A673 (cell line): Measurements from ENCODE around the gene ARHGEF19. TPM values are rescaled to one million over a fixed set of nuclear protein-coding genes. Genes with fewer than 3 reads are reported as not detected.

ENCODE experiments used
- BruUV-seq: library from RNA; stranded (reverse); fragments of 400-500 nt; replicated peaks from 2 replicates; lab custom pipeline; 2021; lab: Mats Ljungman, UMichigan
- CTCF ChIA-PET: fragments of 300-600 bp; sonication (Branson Sonifier 250); formaldehyde crosslinking; loops from one replicate; lab custom pipeline; 2022; ENCODE audit warnings: antibody characterized with exemption; lab: Charles Lee
- POLR2A ChIA-PET: fragments of 300-600 bp; sonication (Branson Sonifier 250); formaldehyde crosslinking; loops from one replicate; lab custom pipeline; 2022; ENCODE audit warnings: antibody characterized with exemption; ENCODE audit not compliant: low non-redundant PET; lab: Charles Lee
- DNase-seq: peaks from one replicate; pipeline ENCODE4 v3.0.0-alpha.2; 2015; ENCODE audit warnings: low spot score
- H3K27ac ChIP-seq: fragments of 200-600 bp; sonication (generic); 2 replicates; pipeline ENCODE4 v1.5.1; 2016; ENCODE audit warnings: mixed run types, low read depth, mild to moderate bottlenecking, mixed read lengths, antibody characterized with exemption, low read length; ENCODE audit not compliant: poor library complexity, severe bottlenecking
- H3K27me3 ChIP-seq: fragments of 200-600 bp; sonication (generic); replicated peaks from 2 replicates; pipeline ENCODE4 v1.6.1; 2017; ENCODE audit warnings: mixed run types, low read depth, mild to moderate bottlenecking, mixed read lengths, antibody characterized with exemption, low read length; ENCODE audit not compliant: insufficient read depth, poor library complexity
- H3K36me3 ChIP-seq: fragments of 200-600 bp; sonication (generic); 2 replicates; pipeline ENCODE4 v1.6.1; 2016; ENCODE audit warnings: mixed run types, mild to moderate bottlenecking, mixed read lengths, antibody characterized with exemption, low read length; ENCODE audit not compliant: insufficient read depth, poor library complexity, severe bottlenecking
- H3K4me1 ChIP-seq: fragments of 200-600 bp; sonication (generic); 2 replicates; pipeline ENCODE4 v1.6.1; 2017; ENCODE audit warnings: mixed run types, mild to moderate bottlenecking, mixed read lengths, antibody characterized with exemption, low read length; ENCODE audit not compliant: insufficient read depth, poor library complexity, severe bottlenecking
- H3K4me3 ChIP-seq: fragments of 200-600 bp; sonication (generic); 2 replicates; pipeline ENCODE4 v1.5.1; 2016; ENCODE audit warnings: low read depth, mixed run types, mild to moderate bottlenecking, mixed read lengths, low read length; ENCODE audit not compliant: poor library complexity, severe bottlenecking
- H3K9me3 ChIP-seq: fragments of 200-600 bp; sonication (generic); 2 replicates; pipeline ENCODE4 v1.6.1; 2016; ENCODE audit warnings: mixed run types, low read depth, mild to moderate bottlenecking, mixed read lengths, antibody characterized with exemption, low read length; ENCODE audit not compliant: poor library complexity, severe bottlenecking
- CTCF ChIP-seq: fragments of 300-800, 200-600 bp; sonication (generic); conservative IDR thresholded peaks from 2 replicates; pipeline ENCODE4 v1.5.1; 2017; ENCODE audit warnings: low read depth, mild to moderate bottlenecking, antibody characterized with exemption, low read length, moderate library complexity, mixed read lengths
- EZH2 ChIP-seq: fragments of 200-600 bp; sonication (generic); IDR thresholded peaks from 2 replicates; pipeline ENCODE4 v1.6.1; 2017; ENCODE audit warnings: borderline replicate concordance, low read depth, mild to moderate bottlenecking, mixed read lengths, antibody characterized with exemption, low read length; ENCODE audit not compliant: poor library complexity, severe bottlenecking
- intact Hi-C: fragments of 100-400 bp; cut with micrococcal nuclease; formaldehyde crosslinking; loops from one replicate; pipeline ENCODE4 v1.10.0; 2022; ENCODE audit not compliant: unreplicated experiment
- total RNA-seq: library from RNA; stranded (reverse); gene quantifications from 2 replicates; pipeline ENCODE4 v1.2.3, GENCODE V29; 2021

The ARHGEF19 gene
- total RNA-seq, 1 experiment from 2014 or later = 5.2 TPM

DNA sequence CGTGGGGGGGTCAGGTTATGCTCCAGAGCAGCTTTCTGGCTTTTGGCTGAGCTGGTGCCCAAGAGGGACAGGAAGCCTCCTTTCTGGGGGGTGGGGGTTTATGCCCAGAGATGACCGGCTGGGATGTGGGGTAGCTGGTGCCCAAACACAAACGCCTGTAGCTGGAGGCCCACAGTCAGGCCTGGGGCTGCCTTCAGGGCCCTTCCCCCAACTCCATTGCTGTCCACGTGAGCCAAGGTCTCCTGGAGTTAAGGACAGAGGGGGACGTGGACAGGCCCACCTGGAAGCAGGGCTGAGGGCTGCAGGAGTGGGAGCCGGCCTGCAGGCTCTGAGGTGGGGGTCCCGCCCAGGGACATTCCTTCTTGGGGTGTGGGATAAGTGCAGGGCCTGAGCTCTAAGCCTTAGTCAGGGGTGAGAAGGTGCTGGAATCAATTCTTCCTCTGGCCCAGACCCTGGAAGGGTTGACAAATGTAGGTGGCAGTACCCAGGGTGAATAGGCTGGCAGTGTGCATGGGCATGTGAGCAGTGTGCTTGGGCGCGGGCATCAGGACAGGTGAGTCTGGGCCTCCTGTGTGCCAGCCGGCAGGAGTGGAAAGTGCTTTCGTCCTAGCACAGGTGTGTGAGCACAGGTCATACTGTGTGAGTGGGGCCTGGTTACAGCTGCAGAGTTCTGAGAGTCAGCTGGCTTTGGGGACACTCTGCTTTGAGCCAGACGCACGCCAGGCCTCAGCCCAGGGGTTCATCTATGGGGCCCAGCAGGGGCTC, 17.7 kb upstream of the ARHGEF19 start:
- no peak for TF ChIP-seq CTCF
- TF ChIP-seq EZH2 = no peak
- Histone ChIP-seq H3K27ac (no peak overlapping the region), H3K36me3 (no peaks in the 10 kb centered on the region), H3K4me3 (no peak overlapping the region), H3K27me3 (no peaks in the 10 kb centered on the region), H3K4me1 (no peaks in the 10 kb centered on the region), H3K9me3 (no peaks in the 10 kb centered on the region)
- no peak for DNase-seq
- ChIA-PET POLR2A (no interaction called here), CTCF (no interaction called here)
- intact Hi-C loops = no loop called here
- BruUV-seq = no TSS peak

- no peaks in the 10 kb centered on the region for H3K27me3 ChIP-seq
- no peak for TF ChIP-seq CTCF
- TF ChIP-seq EZH2 = no peak
- intact Hi-C loops = no loop called here
- no peaks in the 10 kb centered on the region for H3K4me1 ChIP-seq
- no TSS peak for BruUV-seq
- POLR2A ChIA-PET = no interaction called here
- CTCF ChIA-PET = no interaction called here
- no peak for DNase-seq
- H3K4me3 ChIP-seq = no peak overlapping the region
- H3K36me3 ChIP-seq = no peaks in the 10 kb centered on the region
- H3K27ac ChIP-seq = no peak overlapping the region
- H3K9me3 ChIP-seq = no peaks in the 10 kb centered on the region
These were observed 14.2 kb upstream of the ARHGEF19 start for GRCh38 chr1:16226490-16227179.

GRCh38 chr1:16226129-16226489, 13.7 kb upstream of the ARHGEF19 start:
- Histone ChIP-seq H3K9me3 (no peaks in the 10 kb centered on the region), H3K27me3 (no peaks in the 10 kb centered on the region), H3K27ac (no peak overlapping the region), H3K4me3 (no peak overlapping the region), H3K4me1 (no peaks in the 10 kb centered on the region), H3K36me3 (no peaks in the 10 kb centered on the region)
- no TSS peak for BruUV-seq
- no peak for DNase-seq
- intact Hi-C loops = no loop called here
- ChIA-PET POLR2A (no interaction called here), CTCF (no interaction called here)
- no peak for TF ChIP-seq EZH2
- TF ChIP-seq CTCF = no peak
